ENCODE data around the gene HUNK. TPM values are rescaled to one million over a fixed set of nuclear protein-coding genes. Genes with fewer than 3 reads are reported as not detected.

The HUNK gene
- total RNA-seq, 2 donors from 2014 or later, result 0.27 to 0.42 TPM

DNA sequence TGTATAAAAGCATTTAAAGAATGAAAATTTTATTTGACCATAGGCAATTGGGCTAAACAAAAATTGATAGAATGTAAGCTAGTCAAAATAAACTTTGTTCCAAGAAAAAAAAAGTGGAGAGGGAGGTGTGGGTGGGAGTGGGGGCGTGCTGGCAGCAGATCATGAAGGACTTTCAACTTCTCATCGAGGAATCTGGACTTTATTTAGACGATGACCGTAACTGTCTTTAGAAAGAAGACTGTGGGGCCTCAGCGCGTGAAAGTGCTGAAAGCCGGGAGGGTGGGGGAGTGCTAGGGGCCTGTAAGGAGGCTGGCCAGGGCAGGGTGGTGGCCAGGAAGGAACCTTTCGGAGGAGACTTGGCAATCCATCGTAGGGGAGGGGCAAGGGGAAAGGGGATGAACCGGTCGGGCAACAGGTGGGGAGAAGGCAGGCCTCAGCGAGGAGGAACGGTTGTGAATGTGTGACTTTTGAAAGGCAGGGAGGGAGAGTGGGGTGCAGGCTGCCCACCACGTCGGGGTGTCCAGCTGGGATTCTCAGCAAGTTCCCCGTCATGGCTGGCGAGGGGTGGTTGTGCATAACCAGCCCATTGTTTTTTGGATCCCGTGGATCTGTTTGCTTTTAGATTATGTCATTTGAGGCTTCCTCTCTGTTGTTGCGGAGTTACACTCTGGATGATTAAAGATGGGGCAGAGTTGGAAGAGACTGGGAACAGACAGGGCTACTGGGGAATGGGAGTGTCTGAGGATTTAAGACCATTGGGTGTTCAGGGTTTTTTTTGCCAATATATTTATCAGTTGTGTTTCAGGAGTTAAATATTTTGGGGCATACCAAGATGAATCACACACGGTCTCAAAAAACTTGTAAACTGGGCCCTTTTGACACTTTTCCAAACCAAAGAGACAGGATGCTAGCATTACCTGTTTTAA, 35.5 kb downstream of the HUNK start:
- no peak overlapping the region for H3K4me3 ChIP-seq
- H3K27me3 ChIP-seq (replicated peaks; ENCODE audit: insufficient read depth), result no peaks in the 10 kb centered on the region
- no peak overlapping the region for H3K27ac ChIP-seq
- TF ChIP-seq, protein P1, sequence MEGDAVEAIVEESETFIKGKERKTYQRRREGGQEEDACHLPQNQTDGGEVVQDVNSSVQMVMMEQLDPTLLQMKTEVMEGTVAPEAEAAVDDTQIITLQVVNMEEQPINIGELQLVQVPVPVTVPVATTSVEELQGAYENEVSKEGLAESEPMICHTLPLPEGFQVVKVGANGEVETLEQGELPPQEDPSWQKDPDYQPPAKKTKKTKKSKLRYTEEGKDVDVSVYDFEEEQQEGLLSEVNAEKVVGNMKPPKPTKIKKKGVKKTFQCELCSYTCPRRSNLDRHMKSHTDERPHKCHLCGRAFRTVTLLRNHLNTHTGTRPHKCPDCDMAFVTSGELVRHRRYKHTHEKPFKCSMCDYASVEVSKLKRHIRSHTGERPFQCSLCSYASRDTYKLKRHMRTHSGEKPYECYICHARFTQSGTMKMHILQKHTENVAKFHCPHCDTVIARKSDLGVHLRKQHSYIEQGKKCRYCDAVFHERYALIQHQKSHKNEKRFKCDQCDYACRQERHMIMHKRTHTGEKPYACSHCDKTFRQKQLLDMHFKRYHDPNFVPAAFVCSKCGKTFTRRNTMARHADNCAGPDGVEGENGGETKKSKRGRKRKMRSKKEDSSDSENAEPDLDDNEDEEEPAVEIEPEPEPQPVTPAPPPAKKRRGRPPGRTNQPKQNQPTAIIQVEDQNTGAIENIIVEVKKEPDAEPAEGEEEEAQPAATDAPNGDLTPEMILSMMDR (IDR thresholded peaks at IDR 0.05), result no peak
- H3K36me3 ChIP-seq, result no peaks in the 10 kb centered on the region
- DNase-seq (ENCODE audit: low spot score), result no peak
- H3K9me3 ChIP-seq, result no peaks in the 10 kb centered on the region
- ATAC-seq (ENCODE audit: insufficient number of reproducible peaks, low FRiP score, low read depth), result no peak
- no peaks in the 10 kb centered on the region for H3K4me1 ChIP-seq (ENCODE audit: control insufficient read depth in 1 of 2, low read depth in 2 of 2)

DNA sequence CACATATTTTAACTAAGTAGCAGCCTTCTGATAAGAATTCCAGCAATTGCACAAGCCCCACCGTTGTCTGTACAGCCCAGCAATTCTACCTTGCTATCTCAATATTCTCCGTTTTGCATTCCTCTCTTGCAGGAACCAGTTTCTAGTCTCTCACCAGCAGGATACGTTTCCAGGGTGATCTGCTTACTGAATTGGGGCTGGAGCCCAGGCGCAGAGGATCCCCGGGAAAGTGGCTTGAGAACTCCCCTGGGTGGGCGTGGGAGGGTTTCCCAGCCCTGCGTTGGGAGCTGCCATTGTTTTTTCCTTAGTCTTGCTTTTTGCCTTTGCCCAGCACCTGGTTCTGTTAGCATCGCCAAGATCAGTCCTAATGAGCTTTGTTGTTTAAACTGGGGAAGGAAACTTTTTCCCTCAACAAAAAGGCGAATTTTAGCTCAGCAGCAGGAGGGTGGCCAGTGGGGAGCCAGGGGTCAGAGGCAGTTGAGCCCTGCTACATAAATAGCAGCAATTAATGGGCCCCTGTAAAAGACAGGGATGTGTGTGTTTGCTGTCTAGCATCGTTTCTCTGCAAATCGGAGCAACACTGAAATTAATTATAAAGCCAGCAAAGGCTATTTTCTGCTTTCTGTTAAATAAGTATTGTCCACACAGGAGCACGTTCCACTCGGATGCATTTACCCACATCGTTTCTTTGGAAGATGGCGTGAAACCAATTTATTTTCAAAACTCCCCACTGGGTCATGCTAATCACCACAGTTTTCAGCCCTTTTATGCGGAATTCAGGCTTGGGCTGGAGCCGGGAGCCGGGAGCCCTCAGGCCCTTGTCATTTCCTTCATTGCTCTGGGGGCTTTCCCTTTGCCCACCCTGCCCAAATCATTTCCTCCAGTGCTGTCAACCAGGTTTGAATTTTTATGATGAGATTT, 36.6 kb downstream of the HUNK start:
- Histone ChIP-seq H3K4me3 (no peak overlapping the region), H3K36me3 (no peaks in the 10 kb centered on the region), H3K4me1 (ENCODE audit: control insufficient read depth in 1 of 2, low read depth in 2 of 2) (no peaks in the 10 kb centered on the region), H3K27ac (no peak overlapping the region), H3K27me3 (replicated peaks; ENCODE audit: insufficient read depth) (no peaks in the 10 kb centered on the region), H3K9me3 (no peaks in the 10 kb centered on the region)
- DNase-seq (ENCODE audit: low spot score), result no peak
- TF ChIP-seq, protein P1 (IDR thresholded peaks at IDR 0.05), result no peak
- ATAC-seq (ENCODE audit: insufficient number of reproducible peaks, low FRiP score, low read depth), result no peak

DNA sequence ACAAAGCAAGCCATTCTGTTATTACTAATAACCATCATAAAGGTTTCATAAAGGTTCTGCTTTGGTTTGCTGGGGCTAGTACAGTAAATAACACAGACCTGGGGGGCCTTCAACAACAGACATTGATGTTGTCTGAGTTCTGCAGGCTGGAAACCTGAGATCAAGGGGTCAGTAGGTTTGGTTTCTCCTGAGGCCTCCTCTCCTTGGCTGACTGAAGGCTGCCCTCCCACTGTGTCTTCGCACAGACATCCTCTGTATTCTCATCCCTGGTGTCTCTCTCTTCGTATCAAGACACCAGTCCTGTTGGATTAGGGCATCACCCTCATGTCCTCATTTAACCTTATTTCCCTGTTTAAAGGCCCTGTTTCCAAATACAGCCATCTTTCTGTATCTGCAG, 37.3 kb downstream of the HUNK start:
- H3K9me3 ChIP-seq, result no peaks in the 10 kb centered on the region
- no peak overlapping the region for H3K4me3 ChIP-seq
- no peaks in the 10 kb centered on the region for H3K4me1 ChIP-seq (ENCODE audit: control insufficient read depth in 1 of 2, low read depth in 2 of 2)
- ATAC-seq (ENCODE audit: insufficient number of reproducible peaks, low FRiP score, low read depth) (no peak), DNase-seq (ENCODE audit: low spot score) (no peak)
- TF ChIP-seq, protein P1 (IDR thresholded peaks at IDR 0.05), result no peak
- H3K27ac ChIP-seq, result no peak overlapping the region
- no peaks in the 10 kb centered on the region for H3K36me3 ChIP-seq
- H3K27me3 ChIP-seq (replicated peaks; ENCODE audit: insufficient read depth), result no peaks in the 10 kb centered on the region

DNA sequence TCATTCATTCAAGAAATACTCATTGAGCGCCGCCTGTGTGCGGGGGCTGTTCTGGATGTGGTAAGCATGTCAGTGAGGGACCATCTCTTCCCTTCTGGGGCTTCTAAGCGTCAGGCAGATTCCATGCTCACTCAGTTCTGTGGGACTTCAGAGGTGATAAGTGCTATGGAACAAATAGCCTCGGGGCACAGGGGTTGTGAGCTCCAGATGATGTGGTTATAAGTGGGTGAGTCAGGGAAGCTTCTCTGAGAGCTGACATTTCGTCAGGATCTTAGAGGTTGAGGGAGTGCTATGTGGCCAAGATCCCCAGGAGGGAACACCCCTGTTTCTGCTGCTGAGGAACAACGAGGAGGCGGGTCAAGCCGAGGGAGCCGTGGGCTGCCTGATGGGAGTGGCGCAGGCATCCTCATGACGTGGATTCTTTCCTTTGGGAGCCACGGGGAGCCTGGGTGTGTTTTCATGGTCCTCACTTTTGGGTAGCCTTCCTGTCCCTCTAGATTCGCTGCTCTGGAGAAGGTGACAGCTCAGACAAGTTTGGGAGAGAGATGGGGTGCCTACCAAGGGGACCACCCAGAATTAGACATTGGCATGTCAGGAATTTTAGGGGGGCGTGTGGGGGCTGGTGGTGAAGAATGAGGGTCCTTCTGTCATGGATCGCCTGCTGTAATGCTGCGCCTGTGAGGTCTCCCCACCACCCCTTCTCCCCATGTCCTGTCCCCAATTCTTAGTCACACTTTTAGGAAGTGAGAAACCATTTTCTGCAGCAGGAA, 38.5 kb downstream of the HUNK start:
- Histone ChIP-seq H3K27ac (no peak overlapping the region), H3K9me3 (no peaks in the 10 kb centered on the region), H3K4me1 (ENCODE audit: control insufficient read depth in 1 of 2, low read depth in 2 of 2) (no peaks in the 10 kb centered on the region), H3K36me3 (no peaks in the 10 kb centered on the region), H3K4me3 (no peak overlapping the region), H3K27me3 (replicated peaks; ENCODE audit: insufficient read depth) (no peaks in the 10 kb centered on the region)
- TF ChIP-seq, protein P1 (IDR thresholded peaks at IDR 0.05), result no peak
- no peak for ATAC-seq (ENCODE audit: insufficient number of reproducible peaks, low FRiP score, low read depth)
- no peak for DNase-seq (ENCODE audit: low spot score)
